Upper lobe of left lung (tissue), 4 donors: ENCODE data around the gene PNPLA1.

Source experiments
- CTCF ChIP-seq, 6 experiments: fragments of 450-650 bp in 4 of 6; fragments of 200-600 bp in 2 of 6; sonication (generic) in 2 of 6; IDR thresholded peaks; one replicate each; pipeline ENCODE4 v1.5.1; 2016 to 2019; ENCODE audit warnings: antibody characterized with exemption in 6 of 6
- EP300 ChIP-seq, 4 donors: sonication (generic); formaldehyde crosslinking; IDR thresholded peaks; one replicate each; pipeline ENCODE4 v1.5.1; 2017; ENCODE audit warnings: antibody characterized with exemption in 4 of 4, control low read depth in 2 of 4

GRCh38 chr6:36280467-36280866 lies 10.6 kb downstream of the PNPLA1 start:
- TF ChIP-seq EP300 (IDR thresholded peaks at IDR 0.05) (no peak), CTCF (IDR thresholded peaks at IDR 0.05) (no peak)
